ENCODE measurements around the gene KEAP1. TPM values are rescaled to one million over a fixed set of nuclear protein-coding genes. Genes with fewer than 3 reads are reported as not detected.

Gene KEAP1
- total and polyA plus RNA-seq, 8 donors, result 25.2 to 48.6 (median 33.0) TPM

DNA sequence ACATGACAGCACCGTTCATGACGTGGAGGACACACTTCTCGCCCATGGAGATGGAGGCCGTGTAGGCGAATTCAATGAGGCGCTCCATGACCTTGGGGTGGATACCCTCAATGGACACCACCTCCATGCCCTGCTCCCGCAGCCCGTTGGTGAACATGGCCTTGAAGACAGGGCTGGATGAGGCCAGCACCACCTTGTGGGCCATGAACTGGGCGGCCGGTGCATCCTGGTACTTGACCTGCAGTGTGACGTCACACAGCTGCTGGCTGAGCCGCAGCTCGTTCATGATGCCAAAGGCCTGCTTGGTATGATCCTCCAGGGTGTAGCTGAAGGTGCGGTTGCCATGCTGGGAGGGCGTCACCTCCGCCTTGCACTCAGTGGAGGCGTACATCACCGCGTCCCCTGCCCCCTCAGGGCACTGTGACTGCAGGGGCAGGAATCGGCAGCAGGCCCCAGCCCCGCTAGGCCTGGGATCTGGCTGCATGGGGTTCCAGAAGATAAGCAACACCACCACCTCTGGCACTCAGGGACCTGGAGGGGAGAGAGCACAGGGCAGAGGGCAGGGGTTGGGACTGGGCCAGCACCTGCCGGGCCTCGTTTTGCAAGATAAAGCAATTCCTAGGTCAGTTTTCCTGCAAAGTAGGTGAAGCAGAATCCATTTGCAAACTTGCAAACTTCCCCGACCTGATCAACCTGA is 3.5 kb downstream of the KEAP1 start:
- Histone ChIP-seq H3K4me3 (no peak overlapping the region), H3K27me3 (no peaks in the 10 kb centered on the region), H3K9me3 (no peaks in the 10 kb centered on the region), H3K36me3 (peaks cover 0 to 20% (median 7%) of the 10 kb centered on the region in 3 donors), H3K27ac (peak overlapping the region in 1 of 4 donors; percentile 7), H3K4me1 (peaks cover 0 to 5% (median 5%) of the 10 kb centered on the region in 3 donors)
- TF ChIP-seq, protein P1, sequence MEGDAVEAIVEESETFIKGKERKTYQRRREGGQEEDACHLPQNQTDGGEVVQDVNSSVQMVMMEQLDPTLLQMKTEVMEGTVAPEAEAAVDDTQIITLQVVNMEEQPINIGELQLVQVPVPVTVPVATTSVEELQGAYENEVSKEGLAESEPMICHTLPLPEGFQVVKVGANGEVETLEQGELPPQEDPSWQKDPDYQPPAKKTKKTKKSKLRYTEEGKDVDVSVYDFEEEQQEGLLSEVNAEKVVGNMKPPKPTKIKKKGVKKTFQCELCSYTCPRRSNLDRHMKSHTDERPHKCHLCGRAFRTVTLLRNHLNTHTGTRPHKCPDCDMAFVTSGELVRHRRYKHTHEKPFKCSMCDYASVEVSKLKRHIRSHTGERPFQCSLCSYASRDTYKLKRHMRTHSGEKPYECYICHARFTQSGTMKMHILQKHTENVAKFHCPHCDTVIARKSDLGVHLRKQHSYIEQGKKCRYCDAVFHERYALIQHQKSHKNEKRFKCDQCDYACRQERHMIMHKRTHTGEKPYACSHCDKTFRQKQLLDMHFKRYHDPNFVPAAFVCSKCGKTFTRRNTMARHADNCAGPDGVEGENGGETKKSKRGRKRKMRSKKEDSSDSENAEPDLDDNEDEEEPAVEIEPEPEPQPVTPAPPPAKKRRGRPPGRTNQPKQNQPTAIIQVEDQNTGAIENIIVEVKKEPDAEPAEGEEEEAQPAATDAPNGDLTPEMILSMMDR (IDR thresholded peaks at IDR 0.05), result no peak
- DNase-seq (peak in 1 of 6 donors; percentile 73), FAIRE-seq (no peak), ATAC-seq (no peak)
- intact Hi-C loops (cut with DNase I), result loop anchor here in 2 of 3 donors (10.0 kb wide), 2 partner anchors 65 to 135 kb away; partner anchors contain the start of genes CDKN2D (in 1 of the 2) and KRI1 (in 1 of the 2)
- 73 to 77% methylated on average over 24 of the region's 24 CpGs for WGBS, 2 donors

DNA sequence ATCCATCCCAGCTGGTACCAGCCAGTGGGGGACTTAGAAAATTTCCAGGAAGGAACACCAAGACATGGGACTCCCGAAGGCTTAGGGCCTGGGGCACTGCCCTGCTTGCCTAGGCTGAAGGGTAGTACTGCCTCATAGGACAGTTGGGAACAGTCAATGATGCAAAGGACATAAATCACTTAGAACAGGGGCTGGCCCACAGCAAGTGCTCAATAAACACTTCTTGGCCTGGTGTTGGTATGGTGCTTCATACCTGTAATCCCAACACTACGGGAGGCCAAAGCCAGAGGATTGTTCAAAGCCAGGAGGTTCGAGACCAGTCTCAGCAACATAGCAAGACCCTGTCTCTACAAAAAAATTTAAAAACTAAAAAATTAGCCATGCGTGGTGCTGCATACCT is 5.8 kb downstream of the KEAP1 start:
- TF ChIP-seq, protein P1 (IDR thresholded peaks at IDR 0.05), result no peak
- no peak overlapping the region for H3K4me3 ChIP-seq
- DNase-seq (no peak), ATAC-seq (no peak), FAIRE-seq (no peak)
- 94 to 96% methylated on average over 4 of the region's 4 CpGs for WGBS, 2 donors
- H3K36me3 ChIP-seq, result peaks cover 0 to 20% (median 7%) of the 10 kb centered on the region in 3 donors
- H3K9me3 ChIP-seq, result no peaks in the 10 kb centered on the region
- peaks cover 0 to 5% (median 5%) of the 10 kb centered on the region in 3 donors for H3K4me1 ChIP-seq
- no peak overlapping the region for H3K27ac ChIP-seq
- intact Hi-C loops (cut with DNase I), result loop anchor here in 2 of 3 donors (10.0 kb wide), 2 partner anchors 67 to 137 kb away; partner anchors contain the start of genes CDKN2D (in 1 of the 2) and KRI1 (in 1 of the 2)
- H3K27me3 ChIP-seq, result no peaks in the 10 kb centered on the region

DNA sequence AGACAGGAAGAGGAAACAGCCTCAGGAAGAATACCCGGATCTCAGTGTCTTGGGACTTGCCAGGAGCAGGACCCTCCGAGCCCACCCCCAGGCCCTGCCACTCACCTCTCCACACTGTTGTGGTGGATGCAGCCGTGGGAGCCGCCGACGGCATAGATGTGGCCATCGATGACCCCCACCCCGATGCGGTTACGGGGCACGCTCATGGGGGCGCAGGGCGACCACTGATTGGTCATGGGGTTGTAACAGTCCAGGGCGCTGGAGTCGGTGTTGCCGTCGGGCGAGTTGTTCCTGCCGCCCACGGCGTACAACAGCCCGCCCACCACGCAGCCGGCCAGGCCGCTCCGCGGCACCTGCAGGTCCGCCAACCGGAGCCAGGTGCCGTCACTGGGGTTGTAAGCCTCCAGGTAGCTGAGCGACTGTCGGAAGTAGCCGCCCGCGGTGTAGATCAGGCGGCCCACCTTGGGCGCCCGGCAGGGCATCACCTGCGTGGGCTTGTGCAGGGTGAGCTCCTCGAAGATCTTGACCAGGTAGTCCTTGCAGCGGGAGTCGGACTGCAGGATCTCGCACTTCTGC is 11.6 kb downstream of the KEAP1 start:
- FAIRE-seq, result no peak
- 94 to 96% methylated on average over 43 of the region's 43 CpGs for WGBS, 2 donors
- H3K4me3 ChIP-seq, result no peak overlapping the region
- no peaks in the 10 kb centered on the region for H3K9me3 ChIP-seq
- TF ChIP-seq, protein P1 (IDR thresholded peaks at IDR 0.05), result no peak
- no peak overlapping the region for H3K27ac ChIP-seq
- ATAC-seq, result peak in 1 of 4 donors; percentile 5
- H3K27me3 ChIP-seq, result no peaks in the 10 kb centered on the region
- DNase-seq, result peak in 1 of 6 donors; percentile 67
- intact Hi-C loops (cut with DNase I), result loop anchor here in 2 of 3 donors (10.0 kb wide), 2 partner anchors 73 to 143 kb away; partner anchors contain the start of genes CDKN2D (in 1 of the 2) and KRI1 (in 1 of the 2)
- no peaks in the 10 kb centered on the region for H3K4me1 ChIP-seq
- H3K36me3 ChIP-seq, result peaks cover 3 to 54% (median 24%) of the 10 kb centered on the region in 3 donors

DNA sequence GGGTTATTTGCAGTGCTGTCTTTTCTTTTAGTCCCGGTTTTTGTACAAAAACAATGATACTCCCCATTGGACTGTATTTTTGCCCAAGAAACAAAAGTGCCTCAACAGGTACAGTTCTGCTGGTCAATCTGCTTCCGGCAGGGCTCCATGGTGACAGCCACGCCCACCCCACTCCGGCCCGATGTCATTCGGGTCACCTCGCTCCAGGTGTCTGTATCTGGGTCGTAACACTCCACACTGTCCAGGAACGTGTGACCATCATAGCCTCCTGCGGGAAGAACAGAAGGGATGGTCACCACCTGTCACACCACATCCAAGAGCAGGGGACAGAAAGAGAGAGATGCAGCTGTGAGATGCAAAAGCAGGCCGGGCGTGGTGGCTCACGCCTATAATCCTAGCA is 16.6 kb downstream of the KEAP1 start:
- DNase-seq, result no peak
- 85 to 86% methylated on average over 13 of the region's 13 CpGs for WGBS, 2 donors
- no peaks in the 10 kb centered on the region for H3K27me3 ChIP-seq
- intact Hi-C loops (cut with DNase I), result no loop called here
- H3K9me3 ChIP-seq, result no peaks in the 10 kb centered on the region
- FAIRE-seq, result no peak
- TF ChIP-seq, protein P1 (IDR thresholded peaks at IDR 0.05), result no peak
- H3K4me1 ChIP-seq, result no peaks in the 10 kb centered on the region
- ATAC-seq, result no peak
- no peak overlapping the region for H3K27ac ChIP-seq
- H3K36me3 ChIP-seq, result peaks cover 7 to 48% (median 18%) of the 10 kb centered on the region in 3 donors
- no peak overlapping the region for H3K4me3 ChIP-seq

All from pancreas (tissue), 10 donors.